Neural progenitor cell (in vitro differentiated cells): ENCODE measurements around the gene EGFL6.

Experiments used
- EZH2 ChIP-seq: fragments of 200-600 bp; sonication (generic); IDR thresholded peaks from 2 replicates; pipeline ENCODE4 v1.6.1; 2017; ENCODE audit warnings: antibody characterized with exemption, mild to moderate bottlenecking, moderate library complexity
- EZH2phosphoT487 ChIP-seq: fragments of 200-600 bp; sonication (generic); IDR thresholded peaks from 2 replicates; pipeline ENCODE4 v1.6.1; 2017; ENCODE audit warnings: antibody characterized with exemption

- TF ChIP-seq EZH2phosphoT487 (no peak), EZH2 (no peak)
Measured at GRCh38 chrX:13607996-13608365, 38.6 kb downstream of the EGFL6 start.
